ENCODE results near the gene HOXC5. TPM values are rescaled to one million over a fixed set of nuclear protein-coding genes. Genes with fewer than 3 reads are reported as not detected.

The HOXC5 gene
- total RNA-seq, 2 donors from 2014 or later: not detected

DNA sequence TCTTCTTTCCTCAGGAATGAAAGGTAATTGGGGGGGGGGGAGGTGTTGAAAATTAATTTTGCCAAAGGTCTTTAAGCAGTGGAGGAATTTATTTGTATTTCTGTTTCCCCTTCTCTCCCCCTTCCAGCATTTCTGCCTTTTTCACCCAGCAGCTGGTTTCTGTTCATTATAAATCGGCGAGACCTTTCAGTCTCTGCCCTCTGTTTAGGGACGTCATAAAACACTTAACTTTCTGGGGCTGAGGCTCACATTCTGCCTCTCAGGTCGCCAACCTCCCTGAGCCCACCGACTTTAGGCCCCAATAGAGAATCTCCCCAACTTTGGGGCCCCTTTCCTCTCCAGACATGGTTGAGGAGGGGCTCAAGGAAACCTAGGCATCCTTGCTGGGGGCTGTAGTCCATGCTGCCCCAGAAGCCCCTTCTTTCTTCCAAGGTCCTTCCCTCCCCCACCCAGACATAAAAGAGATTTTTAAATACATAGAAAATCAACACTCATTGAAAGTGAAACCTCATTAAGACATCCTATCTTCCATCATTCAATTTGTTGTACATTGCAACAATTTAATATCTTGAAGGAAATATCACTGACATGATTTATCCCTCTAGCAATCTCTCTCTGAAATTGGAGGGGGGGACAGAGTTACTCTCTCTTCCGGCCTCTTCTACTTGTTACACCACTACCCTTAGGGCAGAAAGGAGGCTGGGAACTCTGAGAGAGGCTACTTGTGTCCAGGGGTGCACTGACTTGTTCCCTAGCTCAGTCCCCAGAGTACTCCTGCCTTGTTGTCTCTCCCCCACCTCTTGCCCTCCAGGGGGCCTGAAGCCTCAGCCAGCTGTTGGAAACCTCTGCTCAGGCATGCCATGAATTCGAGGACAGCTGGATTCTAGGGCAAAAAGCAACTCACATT, 7.1 kb upstream of the HOXC5 start:
- H3K27me3 ChIP-seq (ENCODE audit: control insufficient read depth, insufficient read depth, low read length, poor library complexity, severe bottlenecking): peaks cover 100% of the 10 kb centered on the region
- no peak overlapping the region for H3K4me3 Mint-ChIP-seq
- no peaks in the 10 kb centered on the region for H3K4me1 ChIP-seq (ENCODE audit: control insufficient read depth, insufficient read depth, low read length)

DNA sequence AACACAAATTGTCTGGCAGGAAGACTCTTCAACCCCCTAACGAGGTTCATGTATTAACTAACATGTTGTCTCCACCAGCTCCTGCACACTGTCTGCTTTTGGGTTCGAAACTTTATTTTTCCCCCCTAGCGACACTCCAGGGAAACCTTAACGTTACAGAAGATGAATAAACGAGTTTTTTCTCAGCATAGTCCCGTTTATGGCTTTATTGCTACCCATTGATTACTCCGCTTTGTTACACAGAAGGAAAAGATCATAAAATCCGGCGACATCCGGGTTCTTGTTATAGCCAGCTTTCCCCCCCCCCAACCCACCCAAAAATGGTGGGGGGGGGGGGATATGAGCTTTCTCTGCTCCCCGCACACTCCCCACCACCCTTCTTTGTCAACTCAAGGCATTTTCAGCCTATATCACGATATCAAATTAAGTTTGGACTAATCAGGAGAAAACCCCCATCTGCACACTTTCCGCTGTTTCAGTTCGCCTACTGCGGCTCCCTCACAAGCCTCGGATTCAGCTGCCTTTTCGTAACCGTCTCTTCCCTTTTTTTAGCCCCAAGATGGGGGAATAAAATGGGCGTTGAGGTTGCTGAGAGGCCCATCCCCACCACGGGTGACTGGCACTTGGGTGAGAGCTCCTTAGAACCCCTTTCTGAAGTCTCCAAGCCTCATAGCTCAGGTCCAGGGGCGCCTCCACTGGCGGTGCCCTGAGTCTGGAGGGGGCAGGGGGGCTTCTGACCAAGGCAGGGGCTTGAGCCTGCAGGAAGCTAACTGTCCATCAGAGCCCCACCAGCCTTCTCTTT, 6.0 kb upstream of the HOXC5 start:
- no peaks in the 10 kb centered on the region for H3K4me1 ChIP-seq (ENCODE audit: control insufficient read depth, insufficient read depth, low read length)
- Mint-ChIP-seq H3K4me1 (peaks cover 14% of the 10 kb centered on the region), H3K36me3 (ENCODE audit: low read depth) (no peaks in the 10 kb centered on the region), H3K9me3 (peaks cover 2% of the 10 kb centered on the region), H3K4me3 (no peak overlapping the region), H3K27me3 (ENCODE audit: insufficient read depth) (peaks cover 99% of the 10 kb centered on the region), H3K27ac (no peak overlapping the region)
- H3K36me3 ChIP-seq (ENCODE audit: control insufficient read depth, insufficient read depth, low read length): no peaks in the 10 kb centered on the region
- 7 to 17% methylated on average over 11 to 19 of the region's 22 CpGs for WGBS, 2 experiments (ENCODE audit: insufficient coverage in 1 of 2, insufficient read length in 1 of 2)
- H3K9ac ChIP-seq (ENCODE audit: extremely low read depth, low read length, poor library complexity, severe bottlenecking): no peak overlapping the region
- H3K27ac ChIP-seq (ENCODE audit: low read depth, low read length): no peak overlapping the region
- peaks cover 100% of the 10 kb centered on the region for H3K27me3 ChIP-seq (ENCODE audit: control insufficient read depth, insufficient read depth, low read length, poor library complexity, severe bottlenecking)
- TF ChIP-seq, protein P1, sequence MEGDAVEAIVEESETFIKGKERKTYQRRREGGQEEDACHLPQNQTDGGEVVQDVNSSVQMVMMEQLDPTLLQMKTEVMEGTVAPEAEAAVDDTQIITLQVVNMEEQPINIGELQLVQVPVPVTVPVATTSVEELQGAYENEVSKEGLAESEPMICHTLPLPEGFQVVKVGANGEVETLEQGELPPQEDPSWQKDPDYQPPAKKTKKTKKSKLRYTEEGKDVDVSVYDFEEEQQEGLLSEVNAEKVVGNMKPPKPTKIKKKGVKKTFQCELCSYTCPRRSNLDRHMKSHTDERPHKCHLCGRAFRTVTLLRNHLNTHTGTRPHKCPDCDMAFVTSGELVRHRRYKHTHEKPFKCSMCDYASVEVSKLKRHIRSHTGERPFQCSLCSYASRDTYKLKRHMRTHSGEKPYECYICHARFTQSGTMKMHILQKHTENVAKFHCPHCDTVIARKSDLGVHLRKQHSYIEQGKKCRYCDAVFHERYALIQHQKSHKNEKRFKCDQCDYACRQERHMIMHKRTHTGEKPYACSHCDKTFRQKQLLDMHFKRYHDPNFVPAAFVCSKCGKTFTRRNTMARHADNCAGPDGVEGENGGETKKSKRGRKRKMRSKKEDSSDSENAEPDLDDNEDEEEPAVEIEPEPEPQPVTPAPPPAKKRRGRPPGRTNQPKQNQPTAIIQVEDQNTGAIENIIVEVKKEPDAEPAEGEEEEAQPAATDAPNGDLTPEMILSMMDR (conservative IDR thresholded peaks at IDR 0.05): no peak
- DNase-seq: peak; percentile 49
- no peaks in the 10 kb centered on the region for H3K9me3 ChIP-seq (ENCODE audit: control insufficient read depth, low read length)
- no peak overlapping the region for H3K4me3 ChIP-seq (ENCODE audit: low read length)

More for the DNA sequence above, 7.1 kb upstream of the HOXC5 start:
- H3K4me1 Mint-ChIP-seq: peaks cover 21% of the 10 kb centered on the region
- Histone ChIP-seq H3K36me3 (ENCODE audit: control insufficient read depth, insufficient read depth, low read length) (no peaks in the 10 kb centered on the region), H3K27ac (ENCODE audit: low read depth, low read length) (no peak overlapping the region), H3K9ac (ENCODE audit: extremely low read depth, low read length, poor library complexity, severe bottlenecking) (no peak overlapping the region), H3K9me3 (ENCODE audit: control insufficient read depth, low read length) (no peaks in the 10 kb centered on the region), H3K4me3 (ENCODE audit: low read length) (no peak overlapping the region)
- no peak overlapping the region for H3K27ac Mint-ChIP-seq
- H3K27me3 Mint-ChIP-seq (ENCODE audit: insufficient read depth): peaks cover 99% of the 10 kb centered on the region
- H3K9me3 Mint-ChIP-seq: peaks cover 2% of the 10 kb centered on the region
- 7 to 9% methylated on average over 6 to 7 of the region's 7 CpGs for WGBS, 2 experiments (ENCODE audit: insufficient coverage in 1 of 2, insufficient read length in 1 of 2)
- peak; percentile 66 for DNase-seq
- no peaks in the 10 kb centered on the region for H3K36me3 Mint-ChIP-seq (ENCODE audit: low read depth)
- TF ChIP-seq, protein P1 (conservative IDR thresholded peaks at IDR 0.05): no peak

DNA sequence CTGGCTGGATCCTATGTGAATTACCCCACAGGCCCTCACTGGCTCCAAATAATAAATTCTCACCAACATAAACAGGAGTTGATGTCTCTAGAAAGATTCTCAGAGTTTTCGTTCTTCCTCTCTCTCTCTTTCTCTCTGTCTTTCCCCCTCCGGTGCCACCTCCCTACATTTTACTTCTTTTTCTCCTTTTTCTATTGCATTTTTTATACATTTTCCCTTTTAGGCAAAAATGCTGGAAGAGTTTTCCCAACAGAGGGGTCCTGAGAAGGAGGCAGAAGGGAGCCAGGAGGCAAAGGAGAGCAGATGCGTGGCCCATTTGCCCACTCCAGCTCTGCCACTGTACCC, 5.4 kb upstream of the HOXC5 start:
- Histone ChIP-seq H3K27ac (ENCODE audit: low read depth, low read length) (no peak overlapping the region), H3K4me1 (ENCODE audit: control insufficient read depth, insufficient read depth, low read length) (no peaks in the 10 kb centered on the region), H3K4me3 (ENCODE audit: low read length) (no peak overlapping the region), H3K36me3 (ENCODE audit: control insufficient read depth, insufficient read depth, low read length) (no peaks in the 10 kb centered on the region), H3K9ac (ENCODE audit: extremely low read depth, low read length, poor library complexity, severe bottlenecking) (no peak overlapping the region), H3K9me3 (ENCODE audit: control insufficient read depth, low read length) (no peaks in the 10 kb centered on the region), H3K27me3 (ENCODE audit: control insufficient read depth, insufficient read depth, low read length, poor library complexity, severe bottlenecking) (peaks cover 100% of the 10 kb centered on the region)
- Mint-ChIP-seq H3K36me3 (ENCODE audit: low read depth) (no peaks in the 10 kb centered on the region), H3K27ac (no peak overlapping the region), H3K9me3 (peaks cover 2% of the 10 kb centered on the region), H3K4me1 (peaks cover 14% of the 10 kb centered on the region), H3K4me3 (no peak overlapping the region), H3K27me3 (ENCODE audit: insufficient read depth) (peaks cover 99% of the 10 kb centered on the region)
- no peak for DNase-seq
- WGBS, 2 experiments (ENCODE audit: insufficient coverage in 1 of 2, insufficient read length in 1 of 2): 34 to 38% methylated on average over 2 to 3 of the region's 3 CpGs
- TF ChIP-seq, protein P1 (conservative IDR thresholded peaks at IDR 0.05): no peak
